ENCODE results near the gene RAB11FIP4.

- TF ChIP-seq CTCF (IDR thresholded peaks at IDR 0.05) (no peak), POLR2A (IDR thresholded peaks at IDR 0.05) (no peak), POLR2AphosphoS5 (IDR thresholded peaks at IDR 0.05) (no peak)
These were observed 79.1 kb downstream of the RAB11FIP4 start for GRCh38 chr17:31470592-31470991.

All from prostate gland (tissue), 2 donors.